BE2C (cell line): Measurements from ENCODE around the gene CHST11.
A peak's percentile ranks its signal among the peaks of the same experiment; 100 is the strongest.
"Not testable (repeated sequence)": the region's sequence is repeated elsewhere in the genome, so short reads cannot be mapped to it uniquely, and the experiment has no call there.

Experiments
- DNase-seq: peaks from one replicate; pipeline ENCODE4 v3.0.0-alpha.2; 2020
- H3K27me3 ChIP-seq: fragments of 250-450 bp; sonication (Bioruptor Pico); 2 replicates; pipeline ENCODE4 v1.5.1; 2020; ENCODE audit warnings: mild to moderate bottlenecking
- H3K36me3 ChIP-seq: fragments of 250-450 bp; sonication (Bioruptor Pico); 2 replicates; pipeline ENCODE4 v1.5.1; 2020; ENCODE audit warnings: mild to moderate bottlenecking
- H3K4me1 ChIP-seq: fragments of 250-450 bp; sonication (Bioruptor Pico); 2 replicates; pipeline ENCODE4 v1.5.1; 2020
- H3K4me3 ChIP-seq: 2 replicates; pipeline ENCODE4 v1.5.1; 2011; ENCODE audit warnings: low read depth, low read length
- H3K9me3 ChIP-seq: fragments of 250-450 bp; sonication (Bioruptor Pico); 2 replicates; pipeline ENCODE4 v1.5.1; 2020
- CTCF ChIP-seq: IDR thresholded peaks from 2 replicates; pipeline ENCODE4 v1.5.1; 2012; ENCODE audit warnings: mild to moderate bottlenecking, low read depth, low read length

The CHST11 gene

GRCh38 chr12:104742551-104743201, 285.9 kb downstream of the CHST11 start:
- H3K27me3 ChIP-seq = no peaks in the 10 kb centered on the region
- H3K4me1 ChIP-seq = peaks cover 5% of the 10 kb centered on the region
- H3K4me3 ChIP-seq = peak overlapping the region; percentile 2; the same call in 1 of the 2 replicates
- no peaks in the 10 kb centered on the region for H3K9me3 ChIP-seq
- TF ChIP-seq CTCF = no peak
- peak; percentile 59 for DNase-seq
- H3K36me3 ChIP-seq = no peaks in the 10 kb centered on the region

GRCh38 chr12:104743202-104743580, 286.4 kb downstream of the CHST11 start:
- H3K27me3 ChIP-seq = no peaks in the 10 kb centered on the region
- no peak for TF ChIP-seq CTCF
- H3K9me3 ChIP-seq = no peaks in the 10 kb centered on the region
- H3K4me3 ChIP-seq = no peak overlapping the region
- no peak for DNase-seq
- no peaks in the 10 kb centered on the region for H3K36me3 ChIP-seq
- peaks cover under 1% of the 10 kb centered on the region; the same call in 1 of the 2 replicates for H3K4me1 ChIP-seq

- not testable (repeated sequence) for DNase-seq, H3K9me3 ChIP-seq, H3K36me3 ChIP-seq, H3K4me1 ChIP-seq, H3K27me3 ChIP-seq, H3K4me3 ChIP-seq
These were observed 287.2 kb downstream of the CHST11 start for GRCh38 chr12:104743753-104744548.

GRCh38 chr12:104746467-104747088, 289.8 kb downstream of the CHST11 start:
- Histone ChIP-seq H3K4me1 (no peaks in the 10 kb centered on the region), H3K36me3 (no peaks in the 10 kb centered on the region), H3K27me3 (no peaks in the 10 kb centered on the region), H3K4me3 (no peak overlapping the region), H3K9me3 (no peaks in the 10 kb centered on the region)
- no peak for TF ChIP-seq CTCF
- no peak for DNase-seq

GRCh38 chr12:104747330-104747729, 290.6 kb downstream of the CHST11 start:
- Histone ChIP-seq H3K27me3 (no peaks in the 10 kb centered on the region), H3K4me1 (no peaks in the 10 kb centered on the region), H3K36me3 (no peaks in the 10 kb centered on the region), H3K9me3 (no peaks in the 10 kb centered on the region), H3K4me3 (no peak overlapping the region)
- DNase-seq = no peak
- TF ChIP-seq CTCF = no peak

- Histone ChIP-seq H3K9me3 (no peaks in the 10 kb centered on the region), H3K27me3 (no peaks in the 10 kb centered on the region), H3K4me1 (no peaks in the 10 kb centered on the region), H3K4me3 (no peak overlapping the region), H3K36me3 (no peaks in the 10 kb centered on the region)
- no peak for DNase-seq
- no peak for TF ChIP-seq CTCF
These were observed 291.2 kb downstream of the CHST11 start for GRCh38 chr12:104747955-104748354.
